Heart left ventricle (tissue), 16 donors: ENCODE data around the gene VENTX. TPM values are rescaled to one million over a fixed set of nuclear protein-coding genes. Genes with fewer than 3 reads are reported as not detected.
A peak's percentile ranks its signal among the peaks of the same experiment; 100 is the strongest.

Experiments used
- ATAC-seq, 4 donors: fragments of 200-7000 bp; cut with Tn5 transposase; one replicate each; pipeline ENCODE4 v1.9.1; 2020 to 2022; ENCODE audit warnings: moderate library complexity in 4 of 4, mild to moderate bottlenecking in 3 of 4, moderate number of reproducible peaks in 1 of 4
- DNase-seq, 5 donors: peaks; one replicate each; pipeline ENCODE4 v3.0.0-alpha.2; 2020
- H3K27ac ChIP-seq, 12 donors: fragments of 200-600 bp; sonication (generic) in 4 of 12; one replicate each; pipeline versions ENCODE4 v1.5.0 to v1.8.0; 2016 to 2022; ENCODE audit warnings: mild to moderate bottlenecking in 2 of 12
- H3K27me3 ChIP-seq, 9 donors: fragments of 200-600 bp; sonication (generic) in 2 of 9; one replicate each; pipeline versions ENCODE4 v1.5.1 to v1.8.0; 2016 to 2022; ENCODE audit warnings: mild to moderate bottlenecking in 3 of 9
- H3K36me3 ChIP-seq, 9 donors: fragments of 200-600 bp; sonication (generic) in 2 of 9; one replicate each; pipeline versions ENCODE4 v1.5.0 to v1.8.0; 2018 to 2022; ENCODE audit warnings: mild to moderate bottlenecking in 2 of 9
- H3K4me1 ChIP-seq, 12 donors: fragments of 200-600 bp; sonication (generic) in 4 of 12; one replicate each; pipeline versions ENCODE4 v1.5.0 to v1.8.0; 2016 to 2022; ENCODE audit warnings: mild to moderate bottlenecking in 3 of 12
- H3K4me3 ChIP-seq, 12 donors: fragments of 200-600 bp; sonication (generic) in 4 of 12; one replicate each; pipeline versions ENCODE4 v1.5.0 to v1.8.0; 2017 to 2022; ENCODE audit warnings: mild to moderate bottlenecking in 9 of 12, moderate library complexity in 4 of 12
- H3K9me3 ChIP-seq, 12 donors: fragments of 200-600 bp; sonication (generic) in 4 of 12; one replicate each; pipeline versions ENCODE4 v1.5.0 to v1.8.0; 2016 to 2022; ENCODE audit warnings: mild to moderate bottlenecking in 1 of 12
- POLR2A ChIP-seq, 2 donors: fragments of 450-650 bp; IDR thresholded peaks; one replicate each; pipeline ENCODE4 v1.6.1; 2017; ENCODE audit warnings: antibody characterized with exemption in 2 of 2, mild to moderate bottlenecking in 2 of 2, moderate library complexity in 2 of 2
- WGBS, 4 donors: extraction: QIAGEN DNeasy Blood & Tissue Kit in 2 of 4; methylation state at CpG; one replicate each; pipeline versions ENCODE4 v1.1.5 to v1.1.7; 2013 to 2018; 5-methylcytosine and 5-hydroxymethylcytosine counted together
- intact Hi-C, 10 donors: fragments of 100-400 bp; cut with DNase I; formaldehyde crosslinking; loops; one replicate each; pipeline versions ENCODE4 v1.11.1 to v1.14.2; 2022
- polyA plus RNA-seq, 2 donors: library from polyadenylated mRNA; stranded (reverse); fragments of 200-250 nt; gene quantifications; one replicate each; pipeline ENCODE4 v1.2.3, GENCODE V29; 2013
- total RNA-seq, 9 donors: library from RNA; depleted of rRNA in 2 of 9; stranded (reverse); fragments of >200 nt in 2 of 9; fragmentation: NEBNext Ultra II Directional in 3 of 9; extraction: Animal tissue kit (Norgen Biotek cat#: 25700) in 3 of 9; gene quantifications; one replicate each; pipeline versions ENCODE4 v1.1.0 to v1.2.4, GENCODE V29; 2016 to 2023
- TF ChIP-seq, protein P1 (sequence below), 12 donors: fragments of 200-600 bp; sonication (generic) in 4 of 12; IDR thresholded peaks; one replicate each; pipeline versions ENCODE4 v1.5.0 to v1.8.0; 2018 to 2022; ENCODE audit warnings: antibody characterized with exemption in 12 of 12, mild to moderate bottlenecking in 5 of 12
- donor health status: ischemic (EF 13 %, LVEDD 7.1; RV severe dilation, severe dysfunction).
- donor health status: healthy with polysubstance abuse.
- donor health status: DM: no; HTN: yes; CAD: no.
- donor health status: DM: no; HTN: no; CAD: no.
- donor health status: ischemic (EF 25% LVEDD 6.9; RV normal size, moderate dysfunction).
- donor health status: ischemic (EF 25% LVEDD 5.7; RV mildly dilated, moderate dysfunction).
- donor health status: healthy.
- donor health status: DM: yes; HTN: yes; CAD: no.
- donor health status: ischemic (EF 35%, LVEDD 5.7; RV mildly dilated, moderate dysfunction).
- donor health status: nonischemic (EF 11% LVEDD 7.7; RV severe dilation, severe dysfunction).
- donor health status: DM: yes; HTN: yes; CAD: no.
- donor health status: PGD.
- donor health status: ischemic (EF 29% LVEDD 5.4; RV normal size, mild dysfunction).
- donor health status: nonischemic (EF 23%, LVEDD 6.1; RV moderate dilation, normal function).

The VENTX gene
- total and polyA plus RNA-seq, 11 donors: 0.29 to 2.3 (median 0.58) TPM

DNA sequence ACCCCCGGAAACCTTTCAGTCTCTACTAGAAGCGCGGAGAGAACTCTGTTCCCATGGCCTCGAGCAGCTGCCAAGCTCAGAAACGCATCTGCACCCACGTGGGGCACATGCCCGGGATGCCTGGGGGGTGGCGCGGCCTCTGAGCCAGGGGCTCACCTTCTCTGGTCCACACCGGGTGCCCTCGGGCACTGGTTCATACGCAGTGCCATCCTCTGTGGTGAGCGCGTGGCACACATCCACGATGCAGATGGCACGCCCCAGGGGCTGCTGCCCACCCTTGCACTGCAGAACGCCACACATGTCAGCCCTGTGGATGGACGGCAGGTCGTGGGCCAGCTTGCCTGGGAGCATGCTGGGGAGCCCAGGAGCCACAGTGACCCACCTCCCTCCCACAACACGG is 32.5 kb downstream of the VENTX start:
- no peak for ATAC-seq
- Histone ChIP-seq H3K4me1 (peaks cover 0 to 9% (median 0%) of the 10 kb centered on the region in 12 donors), H3K9me3 (no peaks in the 10 kb centered on the region), H3K27me3 (peaks cover 0 to 8% (median 2%) of the 10 kb centered on the region in 9 donors), H3K27ac (no peak overlapping the region), H3K36me3 (peaks cover 0 to 28% (median 0%) of the 10 kb centered on the region in 9 donors), H3K4me3 (no peak overlapping the region)
- no peak for DNase-seq
- 88 to 92% (median 91%) methylated on average over 15 to 20 of the region's 20 CpGs for WGBS, 4 donors
- intact Hi-C loops: no loop called here
- TF ChIP-seq, protein P1, sequence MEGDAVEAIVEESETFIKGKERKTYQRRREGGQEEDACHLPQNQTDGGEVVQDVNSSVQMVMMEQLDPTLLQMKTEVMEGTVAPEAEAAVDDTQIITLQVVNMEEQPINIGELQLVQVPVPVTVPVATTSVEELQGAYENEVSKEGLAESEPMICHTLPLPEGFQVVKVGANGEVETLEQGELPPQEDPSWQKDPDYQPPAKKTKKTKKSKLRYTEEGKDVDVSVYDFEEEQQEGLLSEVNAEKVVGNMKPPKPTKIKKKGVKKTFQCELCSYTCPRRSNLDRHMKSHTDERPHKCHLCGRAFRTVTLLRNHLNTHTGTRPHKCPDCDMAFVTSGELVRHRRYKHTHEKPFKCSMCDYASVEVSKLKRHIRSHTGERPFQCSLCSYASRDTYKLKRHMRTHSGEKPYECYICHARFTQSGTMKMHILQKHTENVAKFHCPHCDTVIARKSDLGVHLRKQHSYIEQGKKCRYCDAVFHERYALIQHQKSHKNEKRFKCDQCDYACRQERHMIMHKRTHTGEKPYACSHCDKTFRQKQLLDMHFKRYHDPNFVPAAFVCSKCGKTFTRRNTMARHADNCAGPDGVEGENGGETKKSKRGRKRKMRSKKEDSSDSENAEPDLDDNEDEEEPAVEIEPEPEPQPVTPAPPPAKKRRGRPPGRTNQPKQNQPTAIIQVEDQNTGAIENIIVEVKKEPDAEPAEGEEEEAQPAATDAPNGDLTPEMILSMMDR (IDR thresholded peaks at IDR 0.05): no peak

DNA sequence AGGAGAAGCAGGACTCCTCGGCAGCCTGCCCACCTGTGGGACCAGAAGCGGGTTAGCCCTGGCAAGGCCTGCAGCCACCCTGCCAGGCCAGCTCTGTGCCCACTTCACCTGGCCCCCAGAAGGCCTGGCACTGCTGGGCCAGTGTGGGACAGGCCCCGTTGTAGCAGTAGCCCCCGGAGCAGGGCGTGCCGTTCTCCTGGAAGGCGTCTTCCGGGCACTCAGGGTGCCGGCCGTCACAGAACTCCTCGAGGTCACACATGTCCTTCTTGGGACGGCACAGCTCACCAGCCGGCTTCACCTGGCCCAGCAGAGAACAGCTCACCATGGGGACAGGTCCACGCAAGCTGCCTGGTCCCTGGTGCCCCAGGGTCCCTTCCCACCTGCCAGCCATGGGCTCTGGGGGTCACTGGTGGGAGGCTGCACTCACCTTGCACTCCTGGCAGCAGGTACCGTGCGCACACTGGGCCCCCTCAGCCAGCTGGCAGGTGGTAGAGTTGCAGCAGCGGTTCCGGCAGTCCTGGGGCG is 33.2 kb downstream of the VENTX start:
- peaks cover 0 to 15% (median 0%) of the 10 kb centered on the region in 12 donors for H3K4me1 ChIP-seq
- peaks cover 0 to 15% (median 8%) of the 10 kb centered on the region in 9 donors for H3K27me3 ChIP-seq
- H3K4me3 ChIP-seq: no peak overlapping the region
- no peak for DNase-seq
- H3K9me3 ChIP-seq: no peaks in the 10 kb centered on the region
- TF ChIP-seq, protein P1 (IDR thresholded peaks at IDR 0.05): no peak
- no peak for TF ChIP-seq POLR2A (IDR thresholded peaks at IDR 0.05)
- intact Hi-C loops: no loop called here
- 84 to 96% (median 94%) methylated on average over 6 to 19 of the region's 19 CpGs for WGBS, 4 donors
- H3K27ac ChIP-seq: no peak overlapping the region
- ATAC-seq: no peak
- H3K36me3 ChIP-seq: peaks cover 0 to 28% (median 0%) of the 10 kb centered on the region in 9 donors

DNA sequence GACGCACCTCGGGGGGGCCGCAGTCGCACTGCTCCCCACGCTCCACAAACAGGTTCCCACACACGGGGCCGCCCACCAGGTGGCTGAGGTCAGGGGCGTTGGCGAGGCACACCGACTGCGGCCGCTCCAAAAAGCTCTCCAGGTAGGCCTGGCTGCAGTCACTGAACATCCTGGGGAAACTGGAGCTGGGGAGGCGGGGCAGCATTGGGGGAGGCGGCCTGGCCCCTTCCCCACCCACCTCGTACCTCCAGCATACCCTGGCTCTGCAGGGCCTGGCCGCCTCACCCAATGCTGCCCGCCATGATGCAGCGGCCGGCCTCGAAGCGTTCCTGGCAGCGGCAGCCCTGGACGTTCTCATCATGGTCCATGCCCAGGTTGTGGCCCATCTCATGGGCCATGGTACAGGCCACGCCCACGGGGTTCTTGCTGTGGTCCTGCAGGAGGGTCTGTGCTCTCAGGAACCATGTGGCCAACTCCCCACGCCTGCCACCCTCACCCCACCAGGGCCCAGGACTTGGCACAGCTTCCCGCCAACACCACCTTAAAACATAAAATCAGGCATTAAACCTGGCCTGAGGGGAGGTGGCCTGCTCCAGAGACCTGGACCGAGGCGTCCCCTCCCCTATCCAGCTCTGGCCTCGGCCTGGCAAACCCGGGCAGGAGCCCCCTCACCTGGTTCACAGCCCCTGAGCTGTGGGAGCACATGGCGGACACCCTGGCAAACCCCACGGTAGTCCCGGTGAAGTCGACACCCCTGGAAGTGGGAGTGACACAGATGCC is 34.1 kb downstream of the VENTX start:
- Histone ChIP-seq H3K4me3 (no peak overlapping the region), H3K36me3 (peaks cover 0 to 28% (median 0%) of the 10 kb centered on the region in 9 donors), H3K9me3 (no peaks in the 10 kb centered on the region), H3K4me1 (peaks cover 0 to 24% (median 5%) of the 10 kb centered on the region in 12 donors), H3K27me3 (peaks cover 0 to 23% (median 16%) of the 10 kb centered on the region in 9 donors), H3K27ac (no peak overlapping the region)
- ATAC-seq (no peak), DNase-seq (no peak)
- TF ChIP-seq, protein P1 (IDR thresholded peaks at IDR 0.05): no peak
- TF ChIP-seq POLR2A (IDR thresholded peaks at IDR 0.05): no peak
- intact Hi-C loops: no loop called here
- WGBS, 4 donors: 80 to 85% (median 85%) methylated on average over 17 to 35 of the region's 35 CpGs

DNA sequence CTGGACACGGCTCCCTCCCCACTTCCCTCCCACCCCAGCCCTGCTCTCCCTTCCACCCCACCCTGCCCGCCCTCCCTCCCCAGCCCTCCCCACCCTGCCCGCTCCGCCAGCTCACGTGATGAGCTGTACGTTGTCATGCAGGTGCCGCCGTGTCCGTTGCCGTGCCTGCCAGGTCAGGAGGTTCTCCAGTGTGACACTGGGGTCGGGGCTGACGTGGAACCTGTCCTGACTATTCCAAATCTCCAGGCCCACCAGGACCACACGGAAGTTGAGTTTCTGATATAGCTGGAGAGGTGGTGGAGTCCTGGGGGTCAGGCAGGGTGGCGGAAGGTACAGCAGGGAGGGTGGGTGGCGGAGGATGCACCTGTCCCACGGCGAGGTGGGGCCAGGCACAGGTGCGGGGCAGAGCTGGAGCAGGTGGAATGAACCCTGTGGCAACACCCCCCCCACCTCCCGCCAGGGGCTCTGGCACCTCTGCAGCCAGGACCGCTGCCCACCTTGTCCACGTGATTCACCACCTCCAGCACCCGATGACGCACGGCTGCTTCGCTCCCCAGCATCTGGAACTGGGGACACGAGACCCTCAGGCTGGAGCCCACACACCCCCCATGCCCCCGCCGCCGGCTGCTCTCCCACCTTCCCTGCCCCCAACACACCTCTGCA is 34.8 kb downstream of the VENTX start:
- Histone ChIP-seq H3K4me1 (peaks cover 0 to 31% (median 8%) of the 10 kb centered on the region in 12 donors), H3K27ac (no peak overlapping the region), H3K9me3 (no peaks in the 10 kb centered on the region), H3K27me3 (peaks cover 0 to 31% (median 20%) of the 10 kb centered on the region in 9 donors), H3K4me3 (no peak overlapping the region), H3K36me3 (peaks cover 0 to 28% (median 0%) of the 10 kb centered on the region in 9 donors)
- TF ChIP-seq, protein P1 (IDR thresholded peaks at IDR 0.05): no peak
- TF ChIP-seq POLR2A (IDR thresholded peaks at IDR 0.05): no peak
- intact Hi-C loops: no loop called here
- WGBS, 4 donors: 79 to 89% (median 85%) methylated on average over 15 to 29 of the region's 29 CpGs
- DNase-seq: peak in 1 of 5 donors; percentile 47
- ATAC-seq: no peak
